Stimulated activated CD4-positive, alpha-beta T cell treated with anti-CD3 and anti-CD28 coated beads, TNF-alpha, amount 100 ng/mL, for 1 hour (primary cell): ENCODE data around the gene FTCDNL1.

Source experiments
- DNase-seq, 3 donors: peaks; one replicate each; pipeline ENCODE4 v3.0.0-alpha.2; 2020; ENCODE audit warnings: low read depth in 3 of 3, low spot score in 1 of 3

FTCDNL1 gene

DNA sequence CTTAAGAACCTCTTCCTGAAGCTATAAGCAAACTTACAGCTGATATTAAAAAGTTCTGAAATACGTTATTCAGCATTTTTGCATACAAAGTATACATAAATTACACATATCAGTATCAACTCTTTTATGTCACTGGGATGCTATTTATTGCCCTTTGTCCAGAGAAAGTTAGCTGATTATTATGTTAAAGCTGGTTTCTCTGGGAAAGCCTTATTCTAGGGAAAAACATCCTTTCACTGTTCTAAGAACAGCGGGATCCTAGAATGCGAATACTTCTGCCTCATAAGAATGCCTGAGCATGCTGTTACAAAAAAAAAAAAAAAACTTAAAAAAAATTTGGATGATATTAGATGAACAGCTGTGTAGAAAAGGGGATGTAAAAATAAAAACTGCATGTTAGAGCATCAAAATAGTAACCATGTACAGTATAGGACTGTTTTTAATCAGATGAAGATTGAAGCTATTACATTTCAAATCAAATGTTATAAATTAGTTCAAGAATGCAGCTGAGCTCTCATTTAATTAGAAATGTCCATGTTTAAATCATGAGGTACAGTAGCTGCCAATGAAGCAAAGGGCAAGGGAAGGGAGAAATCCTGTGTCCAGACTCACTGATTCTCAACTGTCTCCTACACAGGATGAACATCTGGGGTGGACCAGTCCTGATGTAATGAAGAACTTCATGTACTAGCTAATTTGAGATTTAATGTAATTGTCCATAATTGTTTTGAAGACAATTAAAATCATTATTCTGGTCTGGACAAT lies 8.2 kb downstream of the FTCDNL1 start:
- DNase-seq, result no peak

DNA sequence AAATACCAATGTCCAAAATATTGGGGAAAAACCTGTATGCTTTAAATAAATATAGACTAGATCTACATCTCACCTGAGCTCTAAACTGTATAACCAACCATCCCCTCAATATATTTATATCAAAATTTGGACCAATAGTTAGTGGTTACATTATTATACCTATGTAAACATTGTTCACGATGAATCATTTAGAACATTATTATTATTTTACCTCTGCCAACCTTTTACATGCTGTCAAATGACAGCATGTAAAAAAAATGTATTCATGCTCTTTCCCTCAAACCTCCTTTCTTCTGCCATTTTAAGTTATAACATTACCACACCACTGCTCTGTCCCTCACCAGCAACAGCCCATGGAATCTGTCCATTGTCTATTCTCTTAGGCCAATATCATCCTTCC lies 9.6 kb downstream of the FTCDNL1 start:
- DNase-seq, result no peak

DNA sequence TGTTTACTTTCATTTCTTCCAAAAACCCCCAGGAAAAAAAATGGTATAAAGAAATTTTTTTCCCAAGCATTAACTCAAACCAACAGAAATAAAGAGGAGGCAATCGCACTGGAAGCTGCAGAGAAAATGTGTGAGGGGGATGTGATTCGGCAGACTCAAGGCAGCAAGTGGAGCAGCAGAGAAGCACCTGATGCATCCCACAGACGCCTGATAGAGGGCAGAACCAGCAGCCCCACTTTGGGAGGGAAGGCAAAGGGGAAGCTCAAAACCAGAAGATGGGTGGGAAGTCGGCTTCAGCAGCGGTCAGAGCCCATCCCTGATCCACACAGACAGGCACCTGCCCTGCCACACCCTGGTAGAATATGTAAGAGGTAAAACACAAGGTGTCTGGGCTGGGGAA lies 12.6 kb downstream of the FTCDNL1 start:
- no peak for DNase-seq

DNA sequence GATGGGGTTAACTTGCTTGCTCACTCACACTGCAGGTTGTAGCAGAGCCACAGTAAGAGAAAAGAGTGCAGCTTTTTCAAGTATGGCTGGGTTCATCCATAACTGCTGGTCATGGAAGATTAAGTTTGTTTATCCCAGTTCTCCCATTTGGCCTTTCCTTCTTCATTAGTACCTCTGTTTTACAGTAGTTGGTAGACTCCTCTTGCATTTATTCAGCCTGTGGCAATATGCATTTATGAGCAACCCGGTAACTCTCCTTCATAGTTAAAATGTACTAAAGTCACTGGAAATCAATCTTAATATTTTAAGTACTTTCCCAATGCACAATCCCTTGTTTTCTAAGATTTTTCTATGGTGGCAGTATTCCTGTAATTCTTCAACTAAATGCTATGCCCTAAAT lies 14.0 kb downstream of the FTCDNL1 start:
- no peak for DNase-seq

DNA sequence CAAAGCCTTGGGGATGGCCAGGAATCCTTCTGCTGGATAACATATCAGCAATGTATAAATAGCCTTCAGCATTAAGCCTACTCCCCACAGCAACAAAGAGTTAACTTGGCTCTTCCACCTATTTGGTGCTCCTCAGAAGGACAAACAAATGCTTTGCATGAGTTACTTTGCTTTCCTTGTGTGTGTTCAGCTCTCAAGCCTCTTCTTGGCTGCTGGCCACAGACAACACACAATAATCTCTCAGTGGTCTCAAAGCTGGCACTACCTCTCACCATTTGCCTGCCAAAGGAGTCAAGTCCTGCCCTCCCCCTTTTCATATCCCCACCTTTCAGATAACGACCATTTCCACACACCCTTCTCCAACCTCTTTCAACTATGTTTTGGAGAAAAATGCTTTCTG lies 17.5 kb downstream of the FTCDNL1 start:
- no peak for DNase-seq

DNA sequence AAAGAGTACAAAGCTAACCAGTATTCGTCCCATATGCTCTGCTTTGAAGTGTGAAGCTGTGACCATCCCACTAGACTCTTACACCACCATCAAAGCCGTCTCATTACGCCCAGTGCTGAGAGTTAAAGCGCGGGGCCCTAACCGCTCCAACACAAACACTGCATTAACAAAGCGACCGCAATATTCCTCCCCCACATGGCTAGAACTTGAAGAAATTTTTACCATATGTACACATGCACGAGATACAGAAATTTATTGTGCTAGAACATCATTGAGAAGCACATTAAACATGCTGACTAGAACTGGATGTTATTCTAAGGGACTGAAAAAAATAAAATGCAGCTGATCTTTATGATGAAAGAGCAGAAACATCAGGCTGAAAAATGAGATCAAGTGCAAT lies 20.5 kb downstream of the FTCDNL1 start:
- DNase-seq, result no peak

- DNase-seq, result no peak
These were observed 21.4 kb downstream of the FTCDNL1 start for GRCh38 chr2:199829628-199830027.

- DNase-seq, result no peak
These were observed 31.2 kb downstream of the FTCDNL1 start for GRCh38 chr2:199819746-199820145.

DNA sequence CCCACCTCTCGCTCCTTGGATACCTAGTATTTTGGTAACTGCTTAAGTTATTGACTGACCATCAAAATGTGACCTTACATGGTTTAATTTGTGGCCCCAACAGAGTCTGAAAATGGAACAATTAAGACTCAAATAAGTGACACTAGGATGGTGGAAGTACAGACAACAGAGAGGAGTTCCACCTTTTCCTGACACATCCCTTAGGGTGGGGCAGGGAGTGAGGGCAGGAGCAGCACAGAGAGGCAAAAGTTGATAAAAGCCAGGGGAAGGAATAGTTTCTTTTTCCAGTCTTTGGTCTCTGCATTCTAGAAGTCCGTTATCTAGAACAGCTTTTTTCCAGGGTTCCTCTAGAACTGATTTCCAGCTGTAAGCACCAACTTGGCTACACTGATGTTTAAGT lies 32.2 kb downstream of the FTCDNL1 start:
- DNase-seq, result no peak

DNA sequence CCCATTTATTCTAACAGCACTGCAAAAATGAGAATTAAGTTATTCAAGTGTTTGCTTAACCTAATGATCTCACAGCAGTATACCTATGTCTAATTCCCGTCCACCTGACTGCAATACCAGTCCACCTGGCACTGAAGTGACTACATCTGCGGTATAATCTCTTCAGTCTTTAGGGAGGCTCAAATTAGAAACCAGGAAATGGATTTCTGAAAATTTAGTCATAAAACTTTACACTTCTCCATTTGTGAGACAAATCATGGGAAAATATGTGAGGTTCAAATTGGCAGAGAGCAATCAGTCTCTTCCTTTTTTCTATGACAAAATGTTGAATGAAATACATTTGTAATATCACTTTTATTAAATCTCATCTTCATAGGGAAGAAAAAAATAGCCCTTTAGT lies 33.0 kb downstream of the FTCDNL1 start:
- no peak for DNase-seq

GRCh38 chr2:199814817-199815211 lies 36.2 kb downstream of the FTCDNL1 start:
- DNase-seq, result no peak

DNA sequence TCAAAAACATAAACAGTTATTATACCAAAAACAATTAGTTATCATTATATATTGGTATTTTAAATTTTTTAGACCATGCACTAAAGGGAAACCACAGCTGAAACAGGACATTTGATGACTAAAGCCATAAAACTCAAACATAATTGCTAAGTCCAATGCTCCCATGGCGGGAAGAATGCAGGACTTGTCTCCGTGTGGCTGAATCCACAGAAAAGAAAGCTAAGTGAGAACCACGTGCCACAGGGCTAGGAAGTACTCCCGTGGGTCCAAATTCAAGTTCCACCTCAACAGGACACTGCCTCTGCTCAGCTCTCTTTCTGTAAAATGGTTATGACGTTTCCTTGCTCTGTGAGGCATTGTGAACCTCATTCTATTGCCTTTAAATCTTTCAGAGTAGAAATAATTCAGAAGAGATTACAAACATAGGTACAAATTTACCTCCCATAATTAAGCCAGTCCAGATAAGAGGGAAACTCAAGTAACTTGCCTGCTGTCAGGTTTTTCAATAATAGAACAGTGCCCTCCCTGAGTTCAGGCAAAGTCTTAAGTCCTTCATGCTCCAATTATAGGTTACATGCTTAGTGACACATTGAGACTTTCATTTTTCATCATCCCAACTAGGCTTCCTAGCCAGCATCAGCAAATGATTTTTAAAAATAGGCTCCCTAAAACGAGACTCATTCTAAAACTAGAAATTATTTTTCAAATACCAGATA lies 36.7 kb downstream of the FTCDNL1 start:
- DNase-seq, result no peak

DNA sequence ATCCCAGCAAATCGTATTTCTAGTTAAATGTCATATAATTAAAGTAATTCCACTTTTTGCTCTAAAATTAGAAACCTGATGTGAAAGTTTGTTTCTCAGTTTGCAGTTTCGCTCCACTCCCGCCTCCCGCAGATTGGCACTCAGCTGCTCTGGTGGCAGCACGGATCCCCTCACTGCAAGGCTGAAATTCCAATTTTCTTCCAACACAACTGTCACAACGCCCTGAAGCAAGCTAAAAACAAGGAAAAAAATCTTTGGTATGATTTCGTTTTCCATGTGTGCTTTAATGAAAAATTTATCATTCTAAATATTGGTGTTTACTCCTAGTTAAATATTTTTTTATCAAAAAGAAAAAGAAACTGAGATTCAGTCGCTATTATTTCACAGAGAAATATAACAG lies 38.5 kb downstream of the FTCDNL1 start:
- DNase-seq, result no peak

DNA sequence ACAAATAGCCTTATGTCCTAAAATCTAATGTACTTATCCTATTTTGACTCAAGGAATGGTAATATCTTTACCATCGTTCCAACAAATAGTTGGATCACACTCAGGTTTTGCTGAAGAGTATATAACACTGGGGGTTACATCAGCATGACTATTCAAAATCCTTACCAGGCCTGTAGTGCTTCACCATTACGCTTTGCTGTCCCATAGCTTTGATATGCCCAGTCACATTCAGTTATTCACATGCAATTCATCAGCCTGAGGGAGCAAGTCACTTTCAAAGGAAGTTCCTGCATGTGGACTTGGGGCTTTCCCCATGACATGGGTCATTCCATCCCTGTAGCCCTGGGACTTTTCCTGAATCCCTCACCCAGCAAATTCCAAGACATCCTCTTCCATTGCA lies 39.6 kb downstream of the FTCDNL1 start:
- DNase-seq, result no peak

DNA sequence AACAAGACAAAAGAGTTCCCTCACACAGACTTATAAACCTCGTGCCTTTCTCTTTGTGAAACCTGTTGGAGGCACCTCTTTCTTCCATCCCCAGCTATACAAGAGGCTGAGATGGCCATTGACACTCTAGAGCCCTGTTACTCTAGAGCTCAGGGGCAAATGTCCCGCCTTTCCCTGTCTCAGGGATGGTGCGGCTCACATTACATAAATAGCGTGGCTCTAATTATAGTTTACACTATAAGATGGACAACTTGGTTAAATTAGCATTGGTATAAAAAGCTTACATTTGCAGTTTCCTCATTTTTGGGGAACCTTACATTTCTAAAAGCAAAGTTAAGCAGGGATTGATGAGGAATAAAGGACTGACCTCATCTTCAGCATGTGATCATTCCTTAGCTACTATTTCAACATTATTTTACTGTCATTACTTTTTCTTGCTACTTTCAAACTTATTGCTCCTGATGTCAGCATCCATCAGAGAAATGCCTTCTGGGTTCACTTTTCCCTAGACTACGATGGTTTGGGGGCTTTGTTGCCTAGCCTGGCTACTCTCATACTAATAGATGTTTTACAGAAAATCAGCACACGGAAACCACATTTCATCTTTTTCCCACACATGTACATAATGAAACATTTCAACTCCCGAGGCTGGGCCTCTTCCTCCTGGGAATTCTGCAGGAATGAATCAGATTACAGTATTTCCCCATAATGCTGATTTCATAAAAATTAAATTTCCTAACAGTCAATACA lies 40.4 kb downstream of the FTCDNL1 start:
- DNase-seq, result no peak

GRCh38 chr2:199807966-199808365 lies 43.0 kb downstream of the FTCDNL1 start:
- DNase-seq, result no peak

GRCh38 chr2:199806179-199806578 lies 44.8 kb downstream of the FTCDNL1 start:
- DNase-seq, result no peak

DNA sequence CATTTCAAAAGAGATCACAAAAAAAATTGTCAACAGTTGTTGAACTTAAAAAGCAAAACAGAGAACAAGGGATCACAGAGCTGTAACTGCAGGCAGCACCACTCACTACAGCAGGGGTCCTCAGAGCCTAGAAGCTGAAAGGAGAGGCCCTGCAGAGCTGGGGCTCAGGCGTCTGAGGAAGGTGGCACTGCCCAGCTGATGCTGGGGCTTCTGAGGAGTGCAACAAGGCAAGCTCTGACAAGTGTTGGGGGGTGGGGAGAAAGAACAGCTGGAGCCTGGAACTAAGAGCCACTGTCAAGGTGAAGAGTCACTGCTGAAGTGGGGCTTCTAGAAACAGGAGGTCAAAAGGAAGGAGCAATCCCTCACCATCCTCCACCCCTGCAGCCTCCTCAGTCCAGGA lies 46.2 kb downstream of the FTCDNL1 start:
- no peak for DNase-seq

- DNase-seq, result no peak
These were observed 52.0 kb downstream of the FTCDNL1 start for GRCh38 chr2:199798831-199799580.

- DNase-seq, result no peak
These were observed 53.3 kb downstream of the FTCDNL1 start for GRCh38 chr2:199797431-199798403.
